HG03066 (cell line): Measurements from ENCODE around the gene S100A8.

Source experiments
- ATAC-seq: cut with Tn5 transposase; IDR thresholded peaks from one replicate; pipeline ENCODE4 v1.9.1; 2021; ENCODE audit warnings: low read depth; ENCODE audit not compliant: unreplicated experiment

The S100A8 gene

GRCh38 chr1:153364156-153364555, 26.7 kb downstream of the S100A8 start:
- ATAC-seq = no peak

DNA sequence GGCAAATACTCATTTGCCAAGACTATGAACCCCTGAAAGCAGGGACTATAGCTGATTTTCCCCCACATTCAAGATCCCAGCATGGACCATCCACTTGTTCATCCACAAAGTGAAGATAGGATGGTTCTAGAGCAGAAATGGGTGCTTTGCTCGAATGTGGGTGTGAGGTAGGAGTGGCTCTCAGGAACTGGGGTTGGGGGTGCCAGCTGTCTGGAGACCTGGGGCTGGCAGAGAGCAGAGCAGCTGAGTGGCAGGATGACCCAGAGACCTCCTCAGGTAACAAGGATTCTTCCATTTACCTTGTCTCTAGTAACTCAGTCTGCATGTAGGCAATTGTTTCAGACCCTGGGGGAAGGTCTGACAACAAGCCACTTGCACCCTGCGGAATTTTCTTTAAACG, 27.2 kb downstream of the S100A8 start:
- no peak for ATAC-seq

GRCh38 chr1:153362187-153362775, 28.6 kb downstream of the S100A8 start:
- no peak for ATAC-seq

DNA sequence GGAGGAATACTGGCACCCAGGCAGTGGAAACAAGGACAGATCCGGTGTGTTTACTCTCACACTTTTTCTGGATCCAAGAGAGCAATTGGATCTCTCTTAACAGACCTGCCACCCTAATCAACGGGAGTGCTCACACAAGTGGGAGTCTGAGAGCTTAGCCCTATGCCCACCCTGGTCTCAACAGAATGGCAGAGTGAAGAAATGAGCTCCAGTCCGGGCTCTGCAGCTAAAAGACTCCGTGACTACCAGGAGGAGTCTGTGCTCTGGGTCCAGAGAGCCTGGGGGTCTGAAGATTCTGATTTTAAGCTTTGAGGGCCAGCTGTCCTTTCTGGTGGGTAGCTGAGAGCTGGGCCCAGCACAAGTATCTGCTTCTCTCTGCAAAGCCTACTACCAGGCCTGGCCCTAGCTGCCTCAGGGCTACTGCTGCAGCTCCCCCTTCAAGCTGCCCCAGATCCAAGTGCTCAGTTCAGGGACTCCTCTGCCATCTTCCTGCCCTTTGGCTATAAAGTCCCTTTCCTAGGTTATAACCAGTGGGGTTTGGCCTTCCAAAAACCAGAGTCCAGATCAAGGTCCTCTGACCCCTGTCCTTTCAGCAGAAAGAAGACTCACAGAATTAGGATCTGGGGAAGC, 29.3 kb downstream of the S100A8 start:
- ATAC-seq = no peak

GRCh38 chr1:153360592-153361479, 30.0 kb downstream of the S100A8 start:
- no peak for ATAC-seq

DNA sequence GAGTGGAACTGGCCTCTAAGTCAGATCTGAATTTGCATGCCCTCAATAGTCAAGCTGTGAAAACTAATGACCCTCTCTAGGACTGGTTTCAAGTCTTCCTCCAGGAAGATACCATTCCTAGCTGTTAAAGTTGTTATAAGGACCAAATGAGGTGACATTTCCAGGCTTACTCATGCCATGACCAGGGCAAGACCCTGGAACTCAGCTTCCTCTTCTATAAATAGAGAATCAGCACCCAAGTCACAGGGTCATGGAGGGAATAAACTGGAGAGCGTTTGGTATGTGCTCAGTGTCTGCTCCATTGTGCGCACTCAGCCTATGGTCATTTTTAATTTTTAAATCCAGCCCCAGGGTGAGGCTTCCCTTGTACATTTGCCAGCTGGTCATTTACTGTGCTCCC, 30.7 kb downstream of the S100A8 start:
- ATAC-seq = no peak

DNA sequence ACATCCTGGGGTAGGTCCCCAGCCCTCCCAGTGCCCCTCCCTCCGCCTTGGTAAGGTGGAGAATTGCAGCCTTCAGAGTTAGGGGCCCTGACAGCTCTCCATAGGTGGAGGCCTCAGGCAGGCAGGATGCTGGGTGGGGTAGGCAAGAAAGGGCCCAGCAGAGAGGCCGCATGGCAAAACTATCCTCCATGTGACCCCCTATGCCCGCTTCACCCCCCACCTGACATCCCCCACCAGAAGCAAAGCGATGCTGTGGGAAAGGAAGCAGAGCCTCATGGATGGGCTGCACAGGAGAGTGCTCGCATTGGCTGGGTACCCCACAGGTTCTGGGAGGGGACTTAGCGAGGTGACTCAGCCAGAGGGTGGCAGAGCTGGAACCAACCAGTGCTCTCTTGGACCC, 31.6 kb downstream of the S100A8 start:
- no peak for ATAC-seq

DNA sequence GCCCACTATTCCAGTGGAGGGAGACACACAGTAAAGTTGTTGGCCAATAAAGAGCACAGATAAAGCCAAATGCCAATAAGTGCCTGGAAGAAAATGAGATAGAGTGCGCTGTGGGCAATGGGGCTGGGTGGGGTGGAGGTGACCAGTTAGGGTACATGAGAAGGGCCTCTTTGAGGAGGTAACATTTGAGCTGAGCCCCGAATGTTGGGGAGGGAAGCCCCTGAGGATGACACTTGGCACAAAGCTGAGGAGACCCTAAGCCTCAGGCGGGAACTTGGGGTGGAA, 32.2 kb downstream of the S100A8 start:
- ATAC-seq = no peak

DNA sequence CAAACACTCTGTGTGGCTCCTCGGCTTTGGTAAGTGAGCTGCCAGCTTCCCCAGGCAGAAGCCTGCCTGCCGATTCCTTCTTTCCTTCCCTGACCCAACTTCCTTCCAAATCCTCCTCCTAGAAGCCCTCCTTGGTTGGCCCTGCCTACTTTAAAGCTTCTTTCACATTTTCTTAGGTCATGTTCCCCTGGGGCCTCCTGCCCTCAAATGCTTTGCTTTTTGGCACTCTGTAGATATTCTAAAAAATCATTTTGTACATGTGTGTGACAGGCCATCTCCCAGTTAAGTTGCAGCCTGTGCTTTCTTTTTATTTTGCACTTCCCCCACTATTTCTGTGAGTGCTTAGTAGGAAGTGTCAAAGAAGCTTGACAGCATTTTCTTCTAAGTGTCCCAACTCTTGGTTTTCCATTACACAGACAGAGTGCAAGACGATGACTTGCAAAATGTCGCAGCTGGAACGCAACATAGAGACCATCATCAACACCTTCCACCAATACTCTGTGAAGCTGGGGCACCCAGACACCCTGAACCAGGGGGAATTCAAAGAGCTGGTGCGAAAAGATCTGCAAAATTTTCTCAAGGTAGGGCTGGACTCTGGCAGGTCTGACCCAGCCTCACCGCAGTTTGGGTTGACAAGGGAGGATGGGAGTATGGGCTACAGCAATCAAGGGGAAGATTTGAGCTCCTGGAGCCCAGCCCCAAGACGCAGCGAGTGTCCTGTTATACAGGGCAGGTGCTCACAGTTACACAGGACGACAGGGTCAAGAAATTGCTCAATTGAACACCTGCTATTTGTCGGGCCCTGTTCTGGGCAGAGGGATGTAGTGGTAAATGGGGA, 32.8 kb downstream of the S100A8 start, which contains the start of gene S100A9:
Gene S100A9, plus strand, starts transcription at position 2 of the 838 bp plus-strand sequence. Its CDS starts 430 bp downstream, at position 432.
- ATAC-seq = no peak

DNA sequence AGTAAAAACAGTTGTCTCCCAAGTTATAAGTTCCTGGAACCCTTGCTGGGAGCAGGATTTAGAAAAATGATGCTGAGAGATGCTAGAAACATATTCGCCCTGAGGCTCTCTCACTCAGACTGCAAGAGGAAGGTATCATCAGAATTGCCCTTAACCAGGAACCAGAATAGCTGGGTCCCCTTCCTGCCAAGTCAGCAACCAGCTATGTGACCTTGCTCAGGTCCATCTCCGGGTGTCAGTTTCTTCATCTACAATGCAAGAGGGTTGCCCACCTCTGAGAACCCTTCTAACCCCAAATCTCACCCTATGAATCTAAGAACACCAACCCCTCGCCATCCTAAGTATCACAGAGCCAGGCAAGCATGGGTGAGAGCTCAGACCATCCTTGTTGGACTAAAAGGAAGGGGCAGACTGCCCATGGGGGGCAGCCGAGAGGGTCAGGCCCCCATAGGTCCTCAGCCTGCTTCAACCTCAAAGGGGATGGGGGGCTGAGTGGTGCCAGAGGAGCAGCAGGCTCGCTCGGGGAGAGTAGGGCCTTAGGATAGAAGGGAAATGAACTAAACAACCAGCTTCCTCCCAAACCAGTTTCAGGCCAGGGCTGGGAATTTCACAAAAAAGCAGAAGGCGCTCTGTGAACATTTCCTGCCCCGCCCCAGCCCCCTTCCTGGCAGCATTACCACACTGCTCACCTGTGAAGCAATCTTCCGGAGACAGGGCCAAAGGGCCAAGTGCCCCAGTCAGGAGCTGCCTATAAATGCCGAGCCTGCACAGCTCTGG, 33.6 kb downstream of the S100A8 start:
- no peak for ATAC-seq

GRCh38 chr1:153356392-153357075, 34.3 kb downstream of the S100A8 start:
- no peak for ATAC-seq

DNA sequence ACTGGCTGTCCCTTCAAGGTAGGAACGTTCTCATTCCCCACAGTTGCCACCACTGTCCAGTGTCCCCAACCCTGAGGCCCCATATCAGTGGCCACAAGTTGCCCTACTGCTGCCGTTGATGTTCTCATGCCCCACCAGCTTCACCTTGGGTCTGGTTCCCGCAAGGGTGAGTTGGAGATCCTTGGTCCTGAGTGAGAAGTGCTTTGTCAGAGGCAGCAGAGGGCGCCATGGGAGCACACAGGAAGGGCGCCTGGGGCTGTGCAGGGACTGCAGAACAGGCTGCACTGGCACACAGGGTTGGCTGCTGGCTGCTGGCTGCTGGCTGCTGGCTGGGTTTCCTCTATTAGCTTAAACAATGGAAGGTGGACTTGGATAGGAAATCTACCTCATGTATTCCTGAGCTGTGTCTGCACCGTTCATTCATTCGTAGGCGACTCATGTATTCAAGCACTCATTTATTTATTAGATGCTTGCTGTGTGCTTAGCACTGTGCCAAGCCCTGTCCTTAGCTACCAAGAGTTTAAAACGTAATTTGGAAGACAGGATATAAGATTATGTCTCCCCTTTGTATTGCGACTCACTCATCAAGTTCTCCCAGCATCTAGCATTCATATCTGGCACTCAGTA, 35.3 kb downstream of the S100A8 start:
- ATAC-seq = no peak

- ATAC-seq = no peak
Observed at GRCh38 chr1:153354515-153355193, 36.2 kb downstream of the S100A8 start.

DNA sequence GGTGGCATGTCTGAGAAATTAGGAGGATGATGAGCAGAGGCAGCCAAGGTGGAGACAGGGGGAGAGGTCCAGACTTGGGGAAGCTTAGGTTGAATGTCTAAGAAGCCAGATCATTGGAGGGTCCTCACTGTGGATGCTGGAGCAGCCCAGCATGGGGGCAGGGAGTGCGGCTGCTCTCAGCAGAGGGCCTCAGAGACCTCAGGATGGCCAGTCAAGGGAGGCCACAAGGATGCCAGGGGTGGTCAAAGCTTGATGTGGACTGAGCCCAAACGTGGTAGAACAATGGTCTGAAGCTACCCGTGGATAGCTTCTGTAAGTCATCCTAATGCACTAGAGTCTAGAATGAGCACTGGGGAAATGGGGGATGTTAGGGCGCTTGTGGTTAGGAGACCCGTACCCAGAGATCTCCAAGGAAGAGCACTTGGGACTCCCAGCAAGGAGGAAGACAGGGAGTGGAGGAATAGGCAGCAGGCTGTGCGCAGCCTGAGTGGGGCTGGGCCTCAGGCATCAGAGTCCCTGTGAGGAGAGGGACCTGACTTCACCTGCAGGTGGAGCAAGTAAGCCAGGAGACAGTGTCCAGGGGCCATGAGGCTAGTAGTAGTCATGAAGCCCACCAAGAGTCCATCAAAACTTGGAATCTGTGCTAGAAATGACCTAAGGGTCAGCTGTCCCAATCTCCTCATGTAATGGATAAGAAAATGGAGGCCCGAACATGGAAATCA, 37.5 kb downstream of the S100A8 start:
- ATAC-seq = no peak

GRCh38 chr1:153352523-153352922, 38.4 kb downstream of the S100A8 start:
- ATAC-seq = peak; percentile 60

GRCh38 chr1:153350321-153350957, 40.4 kb downstream of the S100A8 start:
- no peak for ATAC-seq
